Heart left ventricle (tissue), 13 donors: ENCODE data around the gene C2orf78.

Experiments used
- CTCF ChIP-seq, 12 donors: fragments of 200-600 bp; sonication (generic) in 4 of 12; IDR thresholded peaks; one replicate each; pipeline versions ENCODE4 v1.5.0 to v1.8.0; 2018 to 2022; ENCODE audit warnings: antibody characterized with exemption in 12 of 12, mild to moderate bottlenecking in 5 of 12
- POLR2A ChIP-seq, 2 donors: fragments of 450-650 bp; IDR thresholded peaks; one replicate each; pipeline ENCODE4 v1.6.1; 2017; ENCODE audit warnings: antibody characterized with exemption in 2 of 2, mild to moderate bottlenecking in 2 of 2, moderate library complexity in 2 of 2
- donor health status: ischemic (EF 13 %, LVEDD 7.1; RV severe dilation, severe dysfunction).
- donor health status: DM: no; HTN: yes; CAD: no.
- donor health status: DM: no; HTN: no; CAD: no.
- donor health status: ischemic (EF 25% LVEDD 6.9; RV normal size, moderate dysfunction).
- donor health status: ischemic (EF 25% LVEDD 5.7; RV mildly dilated, moderate dysfunction).
- donor health status: ischemic (EF 35%, LVEDD 5.7; RV mildly dilated, moderate dysfunction).
- donor health status: nonischemic (EF 11% LVEDD 7.7; RV severe dilation, severe dysfunction).
- donor health status: DM: yes; HTN: yes; CAD: no.
- donor health status: PGD.
- donor health status: ischemic (EF 29% LVEDD 5.4; RV normal size, mild dysfunction).
- donor health status: nonischemic (EF 23%, LVEDD 6.1; RV moderate dilation, normal function).

- no peak for TF ChIP-seq CTCF (IDR thresholded peaks at IDR 0.05)
- TF ChIP-seq POLR2A (IDR thresholded peaks at IDR 0.05) = no peak
Measured at GRCh38 chr2:73842739-73843019, 58.7 kb downstream of the C2orf78 start.
